ENCODE measurements around the gene PPP2R5A. TPM values are rescaled to one million over a fixed set of nuclear protein-coding genes. Genes with fewer than 3 reads are reported as not detected.
A peak's percentile ranks its signal among the peaks of the same experiment; 100 is the strongest.
"Not testable (repeated sequence)": the region's sequence is repeated elsewhere in the genome, so short reads cannot be mapped to it uniquely, and the experiment has no call there.

PPP2R5A gene
- total and polyA plus RNA-seq, 4 experiments from 2014 or later: 37.9 to 55.0 (median 48.4) TPM

- ChIA-PET CTCF (ENCODE audit: partially characterized antibody) (interaction anchor here (0.7 to 2.1 kb wide), 6 partner anchors 19 to 247 kb away, joined by 3 to 9 read pairs (median 6); no protein-coding TSS in a partner anchor), POLR2A (ENCODE audit: partially characterized antibody) (interaction anchor here (0.6 kb wide), 1 partner anchor 26 kb away, joined by 3 read pairs; no protein-coding TSS in a partner anchor)
- no peak overlapping the region for H3K4me3 Mint-ChIP-seq
- peaks cover 56 to 58% of the 10 kb centered on the region in 2 donors for H3K36me3 Mint-ChIP-seq
- H3K36me3 ChIP-seq (ENCODE audit: insufficient read depth, low read length): peaks cover 3% of the 10 kb centered on the region
- H3K27ac ChIP-seq (ENCODE audit: low read depth, low read length): no peak overlapping the region
- peak overlapping the region in 4 of 7 donors; percentile 17 to 37 (median 28) for H3K27ac Mint-ChIP-seq
- intact Hi-C loops (cut with micrococcal nuclease): no loop called here
- no peak overlapping the region for H3K4me3 ChIP-seq (ENCODE audit: low read length in 2 of 2)
- peaks cover 35% of the 10 kb centered on the region for H3K4me1 ChIP-seq (ENCODE audit: insufficient read depth, low read length)
- H3K27me3 ChIP-seq (ENCODE audit: insufficient read depth, low read length): no peaks in the 10 kb centered on the region
- DNase-seq: no peak
- peaks cover 29 to 67% (median 51%) of the 10 kb centered on the region in 4 donors for H3K4me1 Mint-ChIP-seq
- no peaks in the 10 kb centered on the region for H3K9me3 ChIP-seq (ENCODE audit: control insufficient read depth in 1 of 2, low read length in 2 of 2)
- no peaks in the 10 kb centered on the region for H3K27me3 Mint-ChIP-seq
- H3K9me3 Mint-ChIP-seq: peaks cover 0 to 4% (median 0%) of the 10 kb centered on the region in 8 donors
Observed at GRCh38 chr1:212310383-212310782, 25.2 kb downstream of the PPP2R5A start.

GRCh38 chr1:212311836-212312497 lies 26.8 kb downstream of the PPP2R5A start:
- no peak overlapping the region for H3K27ac ChIP-seq (ENCODE audit: low read depth, low read length)
- H3K9me3 ChIP-seq (ENCODE audit: control insufficient read depth in 1 of 2, low read length in 2 of 2): no peaks in the 10 kb centered on the region
- POLR2A ChIA-PET (ENCODE audit: partially characterized antibody): interaction anchor here (0.9 kb wide), 1 partner anchor 25 kb away, joined by 3 read pairs; no protein-coding TSS in a partner anchor
- peaks cover 38% of the 10 kb centered on the region for H3K4me1 ChIP-seq (ENCODE audit: insufficient read depth, low read length)
- Mint-ChIP-seq H3K9me3 (peaks cover 0 to 4% (median 0%) of the 10 kb centered on the region in 8 donors), H3K4me3 (no peak overlapping the region), H3K27ac (peak overlapping the region in 2 of 7 donors; percentile 5 to 11), H3K27me3 (no peaks in the 10 kb centered on the region), H3K36me3 (peaks cover 48 to 57% of the 10 kb centered on the region in 2 donors), H3K4me1 (peaks cover 34 to 71% (median 55%) of the 10 kb centered on the region in 4 donors)
- intact Hi-C loops (cut with micrococcal nuclease): no loop called here
- peaks cover 3% of the 10 kb centered on the region for H3K36me3 ChIP-seq (ENCODE audit: insufficient read depth, low read length)
- CTCF ChIA-PET (ENCODE audit: partially characterized antibody): interaction anchor here (1.8 to 4.0 kb wide), 3 partner anchors 144 to 248 kb away, joined by 8 to 31 read pairs (median 9); no protein-coding TSS in a partner anchor
- no peaks in the 10 kb centered on the region for H3K27me3 ChIP-seq (ENCODE audit: insufficient read depth, low read length)
- H3K4me3 ChIP-seq (ENCODE audit: low read length in 2 of 2): no peak overlapping the region
- DNase-seq: no peak

- peak overlapping the region in 1 of 8 donors; percentile 17 for H3K4me3 Mint-ChIP-seq
- no peaks in the 10 kb centered on the region for H3K27me3 Mint-ChIP-seq
- Histone ChIP-seq H3K27ac (ENCODE audit: low read depth, low read length) (no peak overlapping the region), H3K4me1 (ENCODE audit: insufficient read depth, low read length) (peaks cover 44% of the 10 kb centered on the region), H3K27me3 (ENCODE audit: insufficient read depth, low read length) (no peaks in the 10 kb centered on the region), H3K9me3 (ENCODE audit: control insufficient read depth in 1 of 2, low read length in 2 of 2) (no peaks in the 10 kb centered on the region), H3K36me3 (ENCODE audit: insufficient read depth, low read length) (peaks cover 3% of the 10 kb centered on the region), H3K4me3 (ENCODE audit: low read length in 2 of 2) (no peak overlapping the region)
- ChIA-PET POLR2A (ENCODE audit: partially characterized antibody) (interaction anchor here (0.7 to 1.0 kb wide), 2 partner anchors 24 to 26 kb away, joined by 3 to 4 read pairs; no protein-coding TSS in a partner anchor), CTCF (ENCODE audit: partially characterized antibody) (interaction anchor here (1.1 to 4.0 kb wide), 3 partner anchors 143 to 278 kb away, joined by 3 to 31 read pairs (median 4); partner anchors contain the start of genes DTL and INTS7)
- peaks cover 38 to 69% (median 55%) of the 10 kb centered on the region in 4 donors for H3K4me1 Mint-ChIP-seq
- H3K36me3 Mint-ChIP-seq: peaks cover 33 to 50% of the 10 kb centered on the region in 2 donors
- no peak for DNase-seq
- H3K9me3 Mint-ChIP-seq: peaks cover 0 to 4% (median 0%) of the 10 kb centered on the region in 8 donors
- peak overlapping the region in 1 of 7 donors; percentile 69 for H3K27ac Mint-ChIP-seq
- intact Hi-C loops (cut with micrococcal nuclease): no loop called here
Observed at GRCh38 chr1:212313616-212314015, 28.4 kb downstream of the PPP2R5A start.

- no peaks in the 10 kb centered on the region for H3K9me3 ChIP-seq (ENCODE audit: control insufficient read depth in 1 of 2, low read length in 2 of 2)
- intact Hi-C loops (cut with micrococcal nuclease): no loop called here
- H3K27ac Mint-ChIP-seq: no peak overlapping the region
- no peak overlapping the region for H3K27ac ChIP-seq (ENCODE audit: low read depth, low read length)
- H3K36me3 ChIP-seq (ENCODE audit: insufficient read depth, low read length): no peaks in the 10 kb centered on the region
- no peak overlapping the region for H3K4me3 ChIP-seq (ENCODE audit: low read length in 2 of 2)
- peaks cover 30 to 60% (median 47%) of the 10 kb centered on the region in 4 donors for H3K4me1 Mint-ChIP-seq
- no peaks in the 10 kb centered on the region for H3K27me3 ChIP-seq (ENCODE audit: insufficient read depth, low read length)
- H3K27me3 Mint-ChIP-seq: no peaks in the 10 kb centered on the region
- peaks cover 22 to 38% of the 10 kb centered on the region in 2 donors for H3K36me3 Mint-ChIP-seq
- ChIA-PET POLR2A (ENCODE audit: partially characterized antibody) (interaction anchor here (1.1 kb wide), 1 partner anchor 29 kb away, joined by 4 read pairs; no protein-coding TSS in a partner anchor), CTCF (ENCODE audit: partially characterized antibody) (interaction anchor here (4.0 kb wide), 1 partner anchor 244 kb away, joined by 31 read pairs; no protein-coding TSS in a partner anchor)
- peaks cover 0 to 2% (median 0%) of the 10 kb centered on the region in 8 donors for H3K9me3 Mint-ChIP-seq
- no peak overlapping the region for H3K4me3 Mint-ChIP-seq
- DNase-seq: no peak
- H3K4me1 ChIP-seq (ENCODE audit: insufficient read depth, low read length): peaks cover 30% of the 10 kb centered on the region
Observed at GRCh38 chr1:212315184-212315583, 30.0 kb downstream of the PPP2R5A start.

DNA sequence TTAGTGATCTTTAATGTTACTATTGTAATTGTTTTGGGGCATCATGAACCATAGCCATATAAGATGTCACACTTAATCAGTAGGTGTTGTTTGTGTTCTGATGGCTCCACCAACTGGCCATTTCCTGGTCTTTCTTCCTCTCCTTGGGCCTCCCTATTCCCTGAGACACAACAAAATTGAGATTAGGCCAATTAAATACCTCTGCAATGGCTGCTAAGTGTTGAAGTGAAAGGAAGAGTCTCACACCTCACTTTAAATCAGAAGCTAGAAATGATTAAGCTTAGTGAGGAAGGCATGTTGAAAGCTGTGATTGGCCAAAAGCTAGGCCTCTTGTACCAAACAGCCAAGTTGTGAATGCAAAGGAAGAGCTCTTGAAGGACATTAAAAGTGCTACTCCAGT lies 30.7 kb downstream of the PPP2R5A start:
- Mint-ChIP-seq H3K27ac (peak overlapping the region in 6 of 7 donors; percentile 4 to 81 (median 56)), H3K36me3 (peaks cover 14 to 32% of the 10 kb centered on the region in 2 donors), H3K9me3 (peaks cover 0 to 2% (median 0%) of the 10 kb centered on the region in 8 donors), H3K4me3 (peak overlapping the region in 4 of 8 donors; percentile 13 to 64 (median 52)), H3K27me3 (no peaks in the 10 kb centered on the region), H3K4me1 (peaks cover 28 to 52% (median 42%) of the 10 kb centered on the region in 4 donors)
- intact Hi-C loops (cut with micrococcal nuclease): no loop called here
- no peak overlapping the region for H3K4me3 ChIP-seq (ENCODE audit: low read length in 2 of 2)
- ChIA-PET POLR2A (ENCODE audit: partially characterized antibody) (no interaction called here), CTCF (ENCODE audit: partially characterized antibody) (interaction anchor here (0.9 to 2.9 kb wide), 3 partner anchors 245 to 254 kb away, joined by 3 to 23 read pairs (median 5); no protein-coding TSS in a partner anchor)
- H3K36me3 ChIP-seq (ENCODE audit: insufficient read depth, low read length): no peaks in the 10 kb centered on the region
- peak in 1 of 5 donors; percentile 4 for DNase-seq
- no peaks in the 10 kb centered on the region for H3K9me3 ChIP-seq (ENCODE audit: control insufficient read depth in 1 of 2, low read length in 2 of 2)
- peaks cover 29% of the 10 kb centered on the region for H3K4me1 ChIP-seq (ENCODE audit: insufficient read depth, low read length)
- H3K27me3 ChIP-seq (ENCODE audit: insufficient read depth, low read length): no peaks in the 10 kb centered on the region
- no peak overlapping the region for H3K27ac ChIP-seq (ENCODE audit: low read depth, low read length)

DNA sequence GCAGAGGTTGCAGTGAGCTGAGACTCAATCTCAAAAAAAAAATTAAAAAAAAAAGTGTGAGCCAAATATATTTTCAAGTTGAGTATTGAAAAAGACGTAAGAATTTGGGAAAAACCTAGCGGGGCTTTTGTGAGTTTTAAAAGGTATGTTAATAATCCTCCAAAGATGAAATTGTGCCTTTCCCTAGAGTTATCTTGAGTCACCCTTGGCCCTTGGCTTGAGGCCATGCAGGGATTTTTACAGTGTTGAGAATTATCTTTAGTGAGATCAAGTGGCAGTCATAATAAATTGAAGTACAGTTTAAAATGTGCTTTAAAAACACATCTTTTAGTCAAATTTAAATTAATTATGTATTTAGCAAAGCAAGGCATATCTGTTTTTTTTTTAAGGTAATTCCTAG lies 32.7 kb downstream of the PPP2R5A start:
- intact Hi-C loops (cut with micrococcal nuclease): no loop called here
- Mint-ChIP-seq H3K4me1 (peaks cover 29 to 55% (median 42%) of the 10 kb centered on the region in 4 donors), H3K27ac (peak overlapping the region in 1 of 7 donors; percentile 63), H3K9me3 (no peaks in the 10 kb centered on the region), H3K4me3 (no peak overlapping the region), H3K36me3 (peaks cover 6 to 26% of the 10 kb centered on the region in 2 donors), H3K27me3 (no peaks in the 10 kb centered on the region)
- H3K4me1 ChIP-seq (ENCODE audit: insufficient read depth, low read length): peaks cover 31% of the 10 kb centered on the region
- DNase-seq: no peak
- no peaks in the 10 kb centered on the region for H3K9me3 ChIP-seq (ENCODE audit: control insufficient read depth in 1 of 2, low read length in 2 of 2)
- H3K36me3 ChIP-seq (ENCODE audit: insufficient read depth, low read length): no peaks in the 10 kb centered on the region
- H3K4me3 ChIP-seq (ENCODE audit: low read length in 2 of 2): no peak overlapping the region
- CTCF ChIA-PET (ENCODE audit: partially characterized antibody): interaction anchor here (0.9 to 2.9 kb wide), 3 partner anchors 49 to 247 kb away, joined by 3 to 23 read pairs (median 3); no protein-coding TSS in a partner anchor
- POLR2A ChIA-PET (ENCODE audit: partially characterized antibody): no interaction called here
- no peaks in the 10 kb centered on the region for H3K27me3 ChIP-seq (ENCODE audit: insufficient read depth, low read length)
- no peak overlapping the region for H3K27ac ChIP-seq (ENCODE audit: low read depth, low read length)

- H3K4me3 ChIP-seq (ENCODE audit: low read length in 2 of 2); intact Hi-C loops (cut with micrococcal nuclease); H3K36me3 ChIP-seq (ENCODE audit: insufficient read depth, low read length); H3K27me3 Mint-ChIP-seq; H3K9me3 Mint-ChIP-seq; H3K27me3 ChIP-seq (ENCODE audit: insufficient read depth, low read length); H3K4me3 Mint-ChIP-seq; CTCF ChIA-PET (ENCODE audit: partially characterized antibody); DNase-seq; POLR2A ChIA-PET (ENCODE audit: partially characterized antibody); H3K9me3 ChIP-seq (ENCODE audit: control insufficient read depth in 1 of 2, low read length in 2 of 2); H3K27ac ChIP-seq (ENCODE audit: low read depth, low read length); H3K27ac Mint-ChIP-seq: not testable (repeated sequence)
- Mint-ChIP-seq H3K4me1 (peaks cover 36 to 62% (median 49%) of the 10 kb centered on the region in 4 donors), H3K36me3 (peaks cover 4 to 15% of the 10 kb centered on the region in 2 donors)
- H3K4me1 ChIP-seq (ENCODE audit: insufficient read depth, low read length): peaks cover 33% of the 10 kb centered on the region
Observed at GRCh38 chr1:212321031-212321430, 35.8 kb downstream of the PPP2R5A start.
